ENCODE data around the gene APOL4. TPM values are rescaled to one million over a fixed set of nuclear protein-coding genes. Genes with fewer than 3 reads are reported as not detected.
"Not testable (repeated sequence)": the region's sequence is repeated elsewhere in the genome, so short reads cannot be mapped to it uniquely, and the experiment has no call there.

The APOL4 gene
- total RNA-seq, 2 experiments from 2014 or later: 0.70 to 0.95 TPM

DNA sequence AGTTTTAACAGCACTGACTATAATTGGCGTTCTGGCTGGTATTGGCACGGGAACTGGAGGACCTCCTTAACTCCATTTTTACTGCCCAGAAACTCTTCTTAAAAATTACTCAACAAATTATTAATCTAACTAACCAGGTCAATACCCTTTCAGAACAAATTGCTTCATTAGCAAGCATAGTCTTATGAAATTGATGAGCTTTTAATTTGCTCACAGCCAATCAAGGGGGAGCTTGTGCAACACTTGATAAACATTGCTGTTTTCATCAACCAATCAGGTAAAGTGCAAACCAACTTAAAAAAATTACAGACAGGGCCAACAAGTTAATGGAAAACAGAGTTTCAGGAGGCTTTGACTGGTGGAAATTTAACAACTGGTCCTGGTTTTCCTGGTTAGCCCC, 36.5 kb downstream of the APOL4 start:
- H3K36me3 Mint-ChIP-seq: peaks cover 6% of the 10 kb centered on the region
- no peak overlapping the region for H3K27ac Mint-ChIP-seq
- peaks cover 10% of the 10 kb centered on the region for H3K9me3 Mint-ChIP-seq
- no peak overlapping the region for H3K4me3 Mint-ChIP-seq
- no peak for DNase-seq
- H3K4me1 Mint-ChIP-seq: peaks cover 73% of the 10 kb centered on the region
- H3K27me3 Mint-ChIP-seq: no peaks in the 10 kb centered on the region

DNA sequence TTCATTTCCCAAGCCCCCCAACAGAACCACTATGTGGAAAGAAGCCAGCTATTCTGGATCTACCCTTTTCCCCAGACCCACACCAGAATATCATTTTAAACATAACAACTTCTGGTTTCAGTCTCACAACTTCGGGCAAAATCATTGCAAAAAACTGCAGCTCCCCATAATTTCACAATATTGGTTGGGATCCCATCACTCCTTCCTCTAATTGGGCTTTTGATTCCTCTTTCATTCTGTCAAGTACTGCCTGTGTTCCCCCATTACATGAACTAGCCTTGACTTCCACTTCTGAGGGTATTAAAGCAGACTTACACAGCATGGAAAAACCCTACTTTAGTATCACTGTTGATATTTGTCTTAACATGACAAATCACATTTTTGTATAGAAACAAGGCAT, 37.0 kb downstream of the APOL4 start:
- H3K36me3 Mint-ChIP-seq: peaks cover 9% of the 10 kb centered on the region
- H3K9me3 Mint-ChIP-seq: peaks cover 10% of the 10 kb centered on the region
- H3K4me3 Mint-ChIP-seq: no peak overlapping the region
- H3K4me1 Mint-ChIP-seq: peaks cover 76% of the 10 kb centered on the region
- DNase-seq: no peak
- H3K27ac Mint-ChIP-seq: no peak overlapping the region
- H3K27me3 Mint-ChIP-seq: no peaks in the 10 kb centered on the region

DNA sequence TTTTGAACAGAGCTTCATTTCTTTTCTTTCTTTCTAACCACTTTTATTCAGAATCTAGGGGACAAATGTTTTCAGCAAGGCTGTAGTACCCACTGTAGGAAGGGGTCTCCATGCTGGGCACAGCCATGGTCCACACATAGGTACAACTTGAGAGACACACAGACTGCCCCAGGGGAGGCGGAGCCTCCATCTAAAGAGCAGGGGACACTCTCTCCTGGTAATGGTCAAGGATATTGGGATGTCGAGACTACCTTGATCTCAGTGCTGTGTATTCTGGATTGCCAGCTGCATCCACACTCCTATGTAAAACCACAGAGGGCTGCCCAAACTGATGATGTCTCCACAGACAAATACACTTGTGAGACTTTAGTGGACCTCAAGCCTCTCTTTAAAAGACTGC, 38.1 kb downstream of the APOL4 start:
- peaks cover 87% of the 10 kb centered on the region for H3K4me1 Mint-ChIP-seq
- H3K36me3 Mint-ChIP-seq: peaks cover 8% of the 10 kb centered on the region
- no peak for DNase-seq
- peak overlapping the region; percentile 50 for H3K4me3 Mint-ChIP-seq
- no peaks in the 10 kb centered on the region for H3K27me3 Mint-ChIP-seq
- H3K9me3 Mint-ChIP-seq: peaks cover 4% of the 10 kb centered on the region
- peak overlapping the region; percentile 99 for H3K27ac Mint-ChIP-seq

DNA sequence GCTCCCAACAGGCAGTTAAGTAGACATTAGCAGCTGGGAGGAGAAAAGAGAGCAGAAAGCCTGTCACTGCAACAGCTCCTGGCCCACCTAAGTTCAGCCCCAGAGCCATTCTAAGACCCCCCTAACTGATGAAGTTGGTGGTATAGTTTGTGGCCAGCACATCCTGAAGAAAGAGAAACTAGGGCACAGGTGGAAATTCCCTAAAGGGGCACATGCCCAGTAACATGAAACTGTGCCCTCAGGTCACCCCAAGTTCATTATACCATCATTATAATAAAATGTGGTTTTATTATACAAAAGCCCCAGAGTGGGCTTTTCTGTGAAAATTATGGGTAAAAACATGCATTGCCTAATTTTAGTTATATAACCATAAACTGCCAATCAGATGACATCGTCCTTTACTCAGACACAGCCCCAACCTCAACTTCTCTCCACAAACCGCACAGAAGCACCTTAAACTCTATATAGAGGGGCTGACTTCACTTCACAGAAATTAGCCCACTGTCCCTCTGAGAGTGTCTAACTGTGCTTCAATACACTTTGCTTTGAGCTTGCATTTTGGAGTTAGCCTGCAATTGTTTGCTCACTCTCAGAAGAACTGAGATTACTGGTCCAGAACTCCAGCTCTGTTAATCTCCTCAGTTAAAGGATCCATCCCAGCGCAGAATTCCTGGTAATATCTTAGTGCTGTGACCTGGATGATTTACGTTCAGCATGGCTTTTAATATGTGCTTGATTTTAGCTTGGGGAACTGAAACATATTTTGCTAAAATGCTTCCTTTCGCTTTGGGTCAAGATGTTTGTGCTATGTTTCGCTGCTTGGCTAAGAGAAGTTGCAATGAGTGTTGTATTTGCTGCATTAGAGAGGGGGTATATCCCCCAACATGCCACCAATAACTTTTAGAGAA, 39.2 kb downstream of the APOL4 start:
- Mint-ChIP-seq H3K36me3 (peaks cover 10% of the 10 kb centered on the region), H3K4me3 (peak overlapping the region; percentile 87), H3K9me3 (peaks cover under 1% of the 10 kb centered on the region), H3K27ac (peak overlapping the region; percentile 99), H3K4me1 (peaks cover 92% of the 10 kb centered on the region), H3K27me3 (no peaks in the 10 kb centered on the region)
- DNase-seq: peak; percentile 55

DNA sequence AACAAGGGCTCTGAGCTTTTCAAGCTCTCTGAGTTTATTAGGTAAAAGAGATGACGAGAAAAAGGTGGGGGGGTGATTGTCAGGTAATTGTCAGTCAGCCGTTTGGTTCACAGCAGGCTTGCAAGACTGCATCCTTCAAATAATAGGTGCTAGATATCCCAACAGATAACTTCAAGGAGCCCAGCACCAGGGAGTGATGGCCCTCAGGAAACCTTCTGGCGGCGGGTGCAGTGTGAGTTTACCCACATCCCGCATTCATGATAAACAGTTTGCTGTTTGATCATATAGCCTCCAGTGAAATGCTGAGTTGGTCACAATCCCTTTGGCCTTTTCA, 39.8 kb downstream of the APOL4 start:
- DNase-seq, H3K9me3 Mint-ChIP-seq, H3K27me3 Mint-ChIP-seq: not testable (repeated sequence)
- H3K4me3 Mint-ChIP-seq: peak overlapping the region; percentile 87
- H3K27ac Mint-ChIP-seq: peak overlapping the region; percentile 99
- H3K36me3 Mint-ChIP-seq: peaks cover 14% of the 10 kb centered on the region
- peaks cover 92% of the 10 kb centered on the region for H3K4me1 Mint-ChIP-seq

DNA sequence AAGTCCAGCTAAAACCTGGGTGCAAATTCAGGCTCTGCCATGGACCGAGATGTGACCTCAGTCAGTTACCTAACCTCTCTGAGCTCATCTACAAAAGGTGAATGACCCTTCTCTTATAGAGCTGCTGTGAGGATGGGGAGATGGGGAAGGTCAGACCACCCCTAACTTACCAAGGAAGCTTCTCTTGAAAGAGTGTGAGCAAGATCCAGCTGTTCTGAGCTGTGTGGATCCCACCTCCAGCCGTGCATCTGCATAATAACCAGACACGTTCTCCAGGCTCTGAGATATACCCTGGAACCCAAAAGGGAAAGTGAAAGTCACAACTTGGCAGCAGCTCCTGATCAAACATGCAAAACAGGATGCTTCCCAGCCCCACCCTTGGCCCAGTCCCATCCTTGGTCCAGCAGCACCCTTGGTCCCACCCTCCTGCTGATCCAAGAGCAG, 41.1 kb downstream of the APOL4 start, which contains the start of gene APOL3:
Gene APOL3 (minus strand): TSS at position 257 of the 444 bp plus-strand sequence. CDS start 11,700 bp downstream, outside the sequence.
- H3K36me3 Mint-ChIP-seq: peaks cover 23% of the 10 kb centered on the region
- no peaks in the 10 kb centered on the region for H3K27me3 Mint-ChIP-seq
- H3K4me1 Mint-ChIP-seq: peaks cover 91% of the 10 kb centered on the region
- H3K9me3 Mint-ChIP-seq: no peaks in the 10 kb centered on the region
- H3K4me3 Mint-ChIP-seq: peak within 1 kb of the TSS; percentile 87
- peak; percentile 58 for DNase-seq
- peak within 1 kb of the TSS; percentile 99 for H3K27ac Mint-ChIP-seq

DNA sequence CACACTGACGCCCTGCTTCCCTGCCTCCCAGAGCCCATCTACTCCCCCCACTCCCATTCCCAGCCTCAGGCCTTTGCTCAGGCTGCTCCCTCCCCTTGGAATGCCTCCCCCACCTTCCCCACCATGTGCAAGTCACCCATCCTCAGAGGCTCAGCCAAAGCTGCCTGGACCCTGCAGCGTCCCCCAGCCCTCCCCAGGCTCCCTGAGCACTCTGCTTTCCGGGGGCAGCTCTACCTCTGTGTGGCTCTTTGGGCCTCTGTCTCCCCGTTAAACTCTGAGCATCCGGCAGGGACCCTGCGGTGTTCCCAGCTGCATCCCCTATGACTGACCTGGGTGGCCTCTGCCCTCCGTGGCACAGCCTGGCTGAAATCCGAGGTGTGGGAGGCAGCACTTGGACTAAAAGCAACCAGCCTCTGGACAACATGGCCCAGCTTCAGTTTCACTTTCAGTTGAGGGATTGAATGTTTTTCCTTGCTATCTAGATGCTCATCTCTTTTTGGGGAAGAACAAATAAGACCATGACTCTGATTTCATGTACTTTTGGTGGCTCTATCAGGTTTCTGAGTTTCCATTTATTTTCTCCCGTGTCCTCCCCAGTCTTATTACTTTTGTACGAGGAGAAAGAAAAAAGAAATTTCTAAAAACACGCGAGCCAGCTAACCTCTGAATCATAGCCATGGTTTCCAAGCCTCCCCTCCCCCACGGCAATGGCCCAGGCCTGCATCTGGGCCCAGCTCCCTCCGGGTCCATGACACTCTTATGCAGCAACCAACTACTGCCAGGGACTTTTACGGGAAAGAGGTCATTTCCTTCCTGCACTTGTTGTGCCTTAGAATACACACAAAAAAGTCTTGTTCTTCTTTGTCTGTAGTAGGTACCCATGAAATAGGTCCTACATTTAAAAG, 44.8 kb downstream of the APOL4 start:
- H3K4me3 Mint-ChIP-seq: peak overlapping the region; percentile 87
- H3K27ac Mint-ChIP-seq: peak overlapping the region; percentile 99
- peaks cover 6% of the 10 kb centered on the region for H3K9me3 Mint-ChIP-seq
- peaks cover 86% of the 10 kb centered on the region for H3K4me1 Mint-ChIP-seq
- peaks cover 54% of the 10 kb centered on the region for H3K36me3 Mint-ChIP-seq
- H3K27me3 Mint-ChIP-seq: no peaks in the 10 kb centered on the region
- DNase-seq: peak; percentile 77

DNA sequence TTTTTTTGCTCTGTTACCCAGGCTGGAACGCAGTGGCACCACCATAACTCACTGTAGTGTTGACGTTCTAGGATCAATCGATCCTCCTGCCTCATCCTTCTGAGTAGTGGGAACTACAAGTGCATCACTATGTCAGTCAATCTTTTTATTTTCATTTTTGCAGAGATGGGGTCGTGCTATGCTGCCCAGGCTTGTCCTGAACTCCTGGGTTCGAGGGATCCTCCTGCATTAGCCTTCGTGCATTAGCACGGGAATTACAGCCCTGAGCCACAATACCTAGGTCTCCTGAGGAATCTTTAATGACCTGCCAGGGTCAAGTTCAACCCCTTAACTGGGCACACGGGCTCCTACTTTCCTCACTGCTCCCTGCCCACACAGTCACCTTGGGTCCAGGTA, 45.5 kb downstream of the APOL4 start:
- Mint-ChIP-seq H3K4me1 (peaks cover 85% of the 10 kb centered on the region), H3K4me3 (peak overlapping the region; percentile 87)

DNA sequence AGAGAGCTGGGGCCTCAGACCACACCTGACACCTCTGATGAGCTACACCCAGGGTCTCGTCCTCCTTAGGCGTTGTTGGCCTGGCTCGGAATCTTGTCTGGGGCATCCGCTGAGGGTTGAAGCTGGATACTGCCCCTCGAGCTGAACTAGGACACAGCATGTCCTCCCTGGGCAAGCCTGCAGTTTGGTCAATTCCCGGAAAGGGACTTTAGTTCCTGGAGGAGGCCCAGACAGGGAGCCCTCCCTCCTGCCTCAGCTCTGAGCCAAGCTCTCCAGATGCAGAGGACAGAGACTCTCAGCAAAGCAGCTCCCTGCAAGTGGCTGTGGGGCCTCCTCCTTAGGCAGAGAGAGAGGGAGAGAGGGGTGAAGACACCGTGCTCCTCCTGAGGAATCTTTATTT, 45.9 kb downstream of the APOL4 start:
- H3K36me3 Mint-ChIP-seq: peaks cover 58% of the 10 kb centered on the region
- DNase-seq: no peak
- peak overlapping the region; percentile 99 for H3K27ac Mint-ChIP-seq
- H3K9me3 Mint-ChIP-seq: peaks cover 8% of the 10 kb centered on the region
- no peaks in the 10 kb centered on the region for H3K27me3 Mint-ChIP-seq
- H3K4me3 Mint-ChIP-seq: peak overlapping the region; percentile 87
- H3K4me1 Mint-ChIP-seq: peaks cover 85% of the 10 kb centered on the region

More for the DNA sequence above, 45.5 kb downstream of the APOL4 start:
- H3K9me3 Mint-ChIP-seq: peaks cover 8% of the 10 kb centered on the region
- H3K27me3 Mint-ChIP-seq: no peaks in the 10 kb centered on the region
- H3K27ac Mint-ChIP-seq: peak overlapping the region; percentile 99
- DNase-seq: no peak
- H3K36me3 Mint-ChIP-seq: peaks cover 58% of the 10 kb centered on the region

DNA sequence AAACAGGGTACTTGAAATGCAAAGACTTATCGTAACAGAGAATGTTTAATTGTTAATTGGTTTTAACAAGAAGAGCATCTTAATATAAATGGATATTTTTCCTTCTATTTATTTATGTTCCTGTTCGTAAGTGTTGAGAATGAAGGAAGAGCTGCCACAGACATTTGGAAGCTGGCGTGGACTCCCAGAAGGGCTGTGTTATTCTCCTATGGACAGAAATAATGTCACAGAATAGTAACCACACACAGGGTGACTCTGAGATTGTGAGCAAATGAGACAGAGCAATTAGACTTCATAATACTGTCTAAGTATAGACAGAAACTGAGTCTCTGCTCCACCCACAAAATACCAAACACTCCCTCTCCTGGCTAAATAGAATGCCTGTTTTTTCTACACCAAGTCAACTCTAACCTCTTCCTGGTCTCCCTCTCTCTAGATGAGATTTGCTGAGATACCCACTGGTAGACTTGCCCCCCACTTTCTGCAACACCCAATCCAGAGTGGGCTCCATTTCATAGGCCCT, 47.1 kb downstream of the APOL4 start:
- Mint-ChIP-seq H3K27ac (peak overlapping the region; percentile 99), H3K9me3 (peaks cover 8% of the 10 kb centered on the region), H3K27me3 (no peaks in the 10 kb centered on the region), H3K36me3 (peaks cover 56% of the 10 kb centered on the region), H3K4me3 (peak overlapping the region; percentile 48), H3K4me1 (peaks cover 81% of the 10 kb centered on the region)
- no peak for DNase-seq

DNA sequence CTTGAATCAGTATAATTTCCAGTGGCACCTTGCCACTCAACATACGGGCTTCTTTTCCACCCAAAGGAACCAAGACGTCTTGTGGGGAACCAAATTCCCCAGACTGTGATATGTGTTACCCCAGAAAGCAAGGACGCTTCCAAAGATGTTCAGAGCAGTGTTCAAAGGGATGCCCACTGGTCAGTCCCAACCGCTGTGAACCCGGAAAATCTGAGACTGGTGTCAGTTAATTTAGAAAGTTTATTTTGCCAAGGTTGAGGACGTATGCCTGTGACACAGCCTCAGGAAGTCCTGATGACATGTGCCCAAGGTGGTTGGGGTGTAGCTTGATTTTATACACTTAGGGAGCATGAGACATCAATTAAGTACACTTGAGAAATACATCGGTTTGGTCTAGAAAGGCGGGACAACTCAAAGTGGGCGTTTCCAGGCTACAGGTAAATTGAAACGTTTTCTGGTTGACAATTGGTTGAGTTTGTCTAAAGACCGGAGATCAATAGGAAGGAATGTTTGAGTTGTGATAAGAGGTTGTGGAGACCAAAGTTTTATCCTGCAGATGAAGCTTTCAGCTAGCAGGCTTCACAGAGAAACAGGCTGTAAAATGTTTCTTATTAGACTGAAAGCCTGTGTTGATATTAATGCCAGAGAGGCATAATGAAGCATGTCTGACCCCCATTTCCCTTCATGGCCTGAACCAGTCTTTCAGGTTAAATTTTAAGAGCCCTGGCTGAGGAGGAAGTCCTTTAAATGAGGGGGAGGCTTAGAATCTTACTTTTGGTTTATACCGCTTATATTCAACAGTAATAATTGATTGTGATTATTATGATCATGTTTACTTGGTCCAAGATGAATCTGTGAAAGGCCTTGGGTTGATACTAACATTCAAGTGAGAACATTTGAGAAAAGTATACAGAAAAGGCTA, 47.8 kb downstream of the APOL4 start:
- peaks cover 54% of the 10 kb centered on the region for H3K36me3 Mint-ChIP-seq
- H3K4me3 Mint-ChIP-seq: peak overlapping the region; percentile 43
- DNase-seq: no peak
- H3K4me1 Mint-ChIP-seq: peaks cover 77% of the 10 kb centered on the region
- H3K27ac Mint-ChIP-seq: peak overlapping the region; percentile 99
- peaks cover 8% of the 10 kb centered on the region for H3K9me3 Mint-ChIP-seq
- H3K27me3 Mint-ChIP-seq: no peaks in the 10 kb centered on the region

DNA sequence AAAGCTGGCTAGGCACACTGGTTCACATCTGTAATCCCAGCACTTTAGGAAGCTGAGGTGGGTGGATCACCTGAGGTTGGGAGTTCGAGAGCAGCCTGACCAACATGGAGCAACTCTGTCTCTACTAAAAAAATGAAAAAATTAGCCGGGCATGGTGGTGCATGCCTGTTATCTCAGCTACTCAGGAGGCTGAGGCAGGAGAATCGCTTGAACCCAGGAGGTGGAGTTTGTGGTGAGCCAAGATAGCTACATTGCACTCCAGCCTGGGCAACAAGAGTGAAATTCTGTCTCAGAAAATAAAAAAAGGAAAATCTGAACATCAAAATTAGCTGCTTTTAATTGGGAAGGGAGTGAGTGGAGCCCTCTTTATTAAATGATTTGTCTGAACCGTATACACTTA, 48.8 kb downstream of the APOL4 start:
- H3K9me3 Mint-ChIP-seq, H3K27ac Mint-ChIP-seq, H3K27me3 Mint-ChIP-seq, H3K4me3 Mint-ChIP-seq, DNase-seq: not testable (repeated sequence)
- Mint-ChIP-seq H3K36me3 (peaks cover 54% of the 10 kb centered on the region), H3K4me1 (peaks cover 73% of the 10 kb centered on the region)

DNA sequence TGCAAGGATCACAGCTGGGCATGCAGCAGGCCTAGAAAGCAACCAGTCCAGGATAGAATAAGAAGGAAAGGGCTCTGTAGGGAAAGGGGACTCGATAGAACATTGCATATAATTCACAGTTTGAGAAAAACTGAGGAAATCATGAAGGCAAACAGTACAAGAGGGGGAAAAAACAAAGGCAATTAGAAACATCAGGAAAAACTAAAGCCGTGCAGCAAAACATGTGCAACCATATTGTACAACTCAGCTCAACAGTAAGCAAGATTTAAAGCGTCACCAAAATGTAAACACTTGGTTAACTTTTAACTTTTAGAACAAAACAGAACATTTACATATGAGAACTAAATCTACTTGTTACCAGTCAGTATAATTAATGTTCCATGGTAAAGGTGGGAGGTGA, 49.5 kb downstream of the APOL4 start:
- no peak for DNase-seq
- Mint-ChIP-seq H3K27ac (no peak overlapping the region), H3K4me3 (no peak overlapping the region)

DNA sequence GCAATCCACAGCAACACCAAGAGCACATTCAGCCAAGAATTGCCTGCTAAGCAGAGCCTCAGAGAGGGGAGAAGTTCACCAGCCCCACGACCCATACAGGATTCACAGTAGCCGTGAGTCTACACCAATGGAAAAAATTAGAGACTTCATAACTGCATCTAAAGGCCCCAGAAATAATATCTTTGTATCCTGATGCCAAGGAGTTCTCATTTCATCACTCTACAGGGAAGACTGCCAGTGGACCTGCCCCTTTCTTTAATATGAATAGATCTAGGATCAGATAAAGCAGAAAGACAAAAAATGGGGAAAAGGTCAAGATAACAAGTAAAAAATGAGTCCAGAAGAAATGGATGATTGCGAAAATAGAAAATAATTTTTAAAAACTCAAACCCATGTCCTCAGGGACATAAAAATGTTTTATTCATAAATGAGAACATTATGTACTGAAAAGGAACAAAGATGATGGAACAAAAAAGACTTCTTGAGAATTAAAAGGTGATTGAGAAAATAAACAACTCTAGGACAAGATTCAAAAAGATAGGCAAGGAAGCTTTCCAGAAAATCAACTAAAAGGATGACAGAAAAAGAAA, 50.5 kb downstream of the APOL4 start:
- H3K36me3 Mint-ChIP-seq: peaks cover 39% of the 10 kb centered on the region
- DNase-seq: no peak
- no peak overlapping the region for H3K4me3 Mint-ChIP-seq
- H3K4me1 Mint-ChIP-seq: peaks cover 59% of the 10 kb centered on the region
- peaks cover 8% of the 10 kb centered on the region for H3K9me3 Mint-ChIP-seq
- peak overlapping the region; percentile 31 for H3K27ac Mint-ChIP-seq
- no peaks in the 10 kb centered on the region for H3K27me3 Mint-ChIP-seq

More for the DNA sequence above, 49.5 kb downstream of the APOL4 start:
- H3K9me3 Mint-ChIP-seq: peaks cover 8% of the 10 kb centered on the region
- H3K27me3 Mint-ChIP-seq: no peaks in the 10 kb centered on the region
- H3K4me1 Mint-ChIP-seq: peaks cover 68% of the 10 kb centered on the region
- H3K36me3 Mint-ChIP-seq: peaks cover 49% of the 10 kb centered on the region
